T1000 (cell line): Measurements from ENCODE around the gene PEX11B.

Source experiments
- DNase-seq: peaks from one replicate; lab custom pipeline; 2025; ENCODE audit warnings: mixed read lengths; lab: John Stamatoyannopoulos, UW

Gene PEX11B

DNA sequence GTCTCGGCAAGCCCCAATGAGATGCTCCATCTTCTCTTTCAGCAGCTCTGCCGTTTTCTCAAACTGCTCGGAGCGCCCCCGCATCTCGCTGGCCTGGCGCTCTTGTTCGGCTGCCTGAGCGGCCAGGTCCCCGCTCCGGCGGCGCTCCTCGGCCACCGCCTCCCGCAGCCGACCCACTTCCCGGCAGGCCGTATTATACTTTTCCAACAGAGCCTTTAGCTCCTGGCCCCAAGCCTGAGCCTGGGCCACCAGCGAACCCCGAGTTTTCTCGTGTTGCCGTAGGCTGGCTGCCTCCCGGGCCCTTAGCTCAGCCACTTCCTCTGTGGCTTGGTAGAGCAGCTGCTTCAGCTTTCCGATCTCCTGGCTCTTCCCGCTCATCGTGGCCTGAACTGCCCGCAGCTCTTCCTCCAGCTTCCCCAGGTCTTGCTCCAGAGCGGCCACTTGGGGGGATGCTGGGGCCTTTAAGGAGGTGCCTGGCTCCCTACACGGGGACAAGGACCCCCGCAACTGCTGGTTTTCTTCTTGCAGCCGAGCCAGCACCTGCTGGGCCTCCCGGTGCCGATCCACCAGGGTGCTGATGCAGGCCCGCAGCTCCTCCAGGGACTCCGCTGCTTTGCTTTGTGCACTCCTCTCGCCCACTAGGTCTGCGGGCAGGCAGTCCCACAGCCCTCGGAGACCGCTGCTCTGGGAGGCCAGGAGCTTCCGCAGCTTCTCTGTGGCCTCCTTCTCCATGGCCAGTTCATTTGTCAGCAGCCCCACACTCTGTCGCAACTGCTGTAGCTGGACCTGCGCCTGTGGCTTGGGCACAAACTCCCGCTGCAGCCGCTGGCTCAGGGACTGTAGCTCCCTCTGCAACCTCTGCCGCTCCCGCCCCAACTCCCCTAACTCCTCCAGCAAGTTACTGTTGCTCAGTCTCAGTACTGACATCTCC lies 46.3 kb downstream of the PEX11B start:
- no peak for DNase-seq

- DNase-seq: no peak
These were observed 50.3 kb downstream of the PEX11B start for GRCh38 chr1:145868232-145868631.

DNA sequence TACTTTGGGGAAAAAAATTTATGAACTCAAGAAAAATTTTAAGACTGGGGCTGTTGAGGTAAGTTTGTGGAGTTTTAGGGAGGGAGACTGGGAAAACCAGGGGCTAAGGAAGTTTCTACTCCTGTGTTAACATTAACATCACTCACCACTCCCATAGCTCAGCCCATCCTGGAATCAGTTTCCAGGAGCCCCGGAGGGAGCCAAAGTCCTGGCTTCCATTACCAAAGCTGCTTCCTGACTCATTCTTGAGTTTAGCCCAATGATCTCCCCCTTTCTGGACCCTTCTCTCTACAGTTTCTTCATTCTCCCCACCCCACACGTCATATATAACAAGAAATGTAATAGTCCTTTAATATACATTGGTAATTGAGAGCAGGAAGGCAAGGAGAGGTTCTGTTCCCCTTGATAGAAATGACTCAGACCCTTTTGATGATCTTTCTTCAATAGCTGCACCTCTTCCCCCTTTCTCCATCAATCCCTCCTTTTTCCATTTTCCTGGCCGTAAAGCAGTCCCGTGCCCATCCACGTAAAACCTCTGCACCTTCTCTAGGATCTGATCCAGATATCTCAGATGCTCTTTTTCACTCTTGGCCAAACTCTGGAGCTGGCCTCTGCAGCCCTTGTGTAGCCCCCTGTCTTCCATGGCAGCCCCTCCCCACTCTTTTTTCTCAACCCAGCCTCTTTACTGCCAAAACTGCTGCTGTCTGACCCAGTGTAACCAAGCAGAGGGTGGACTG lies 55.1 kb downstream of the PEX11B start:
- DNase-seq: no peak
